Endometrial microvascular endothelial cells (primary cell): ENCODE data around the gene TMPRSS13. TPM values are rescaled to one million over a fixed set of nuclear protein-coding genes. Genes with fewer than 3 reads are reported as not detected.

Source experiments
- in situ Hi-C: cut with HindIII; loops from 2 replicates; pipeline ENCODE4 v1.10.0; 2017; ENCODE audit warnings: low sequenced_read_pairs, low pct_unique_long_range_greater_than_20kb; ENCODE audit errors: inconsistent ontology term
- total RNA-seq: library from RNA; depleted of rRNA; stranded (reverse); fragments of >200 nt; gene quantifications from one replicate; pipeline ENCODE4 v1.2.3, GENCODE V29; 2015; ENCODE audit errors: inconsistent ontology term

The TMPRSS13 gene
- total RNA-seq, 1 donor from 2014 or later = not detected

GRCh38 chr11:117953024-117953671, 23.9 kb upstream of the TMPRSS13 start:
- in situ Hi-C loops = no loop called here

GRCh38 chr11:117950993-117951961, 22.1 kb upstream of the TMPRSS13 start:
- in situ Hi-C loops = no loop called here

GRCh38 chr11:117950301-117950700, 21.1 kb upstream of the TMPRSS13 start:
- in situ Hi-C loops = no loop called here

GRCh38 chr11:117949062-117949461, 19.9 kb upstream of the TMPRSS13 start:
- in situ Hi-C loops = loop anchor here (10.0 kb wide), 1 partner anchor 116 kb away; no protein-coding TSS in a partner anchor

- in situ Hi-C loops = loop anchor here (10.0 kb wide), 1 partner anchor 116 kb away; no protein-coding TSS in a partner anchor
Measured at GRCh38 chr11:117948466-117948865, 19.3 kb upstream of the TMPRSS13 start.

- in situ Hi-C loops = loop anchor here (10.0 kb wide), 1 partner anchor 117 kb away; no protein-coding TSS in a partner anchor
Measured at GRCh38 chr11:117947751-117948150, 18.5 kb upstream of the TMPRSS13 start.

- in situ Hi-C loops = loop anchor here (10.0 kb wide), 1 partner anchor 118 kb away; no protein-coding TSS in a partner anchor
Measured at GRCh38 chr11:117946842-117947526, 17.8 kb upstream of the TMPRSS13 start.

GRCh38 chr11:117946156-117946841, 17.1 kb upstream of the TMPRSS13 start:
- in situ Hi-C loops = loop anchor here (10.0 kb wide), 1 partner anchor 119 kb away; no protein-coding TSS in a partner anchor

GRCh38 chr11:117945047-117945810, 16.0 kb upstream of the TMPRSS13 start:
- in situ Hi-C loops = loop anchor here (10.0 kb wide), 1 partner anchor 120 kb away; no protein-coding TSS in a partner anchor

GRCh38 chr11:117944554-117944953, 15.4 kb upstream of the TMPRSS13 start:
- in situ Hi-C loops = loop anchor here (10.0 kb wide), 1 partner anchor 120 kb away; no protein-coding TSS in a partner anchor

- in situ Hi-C loops = loop anchor here (10.0 kb wide), 1 partner anchor 123 kb away; no protein-coding TSS in a partner anchor
Measured at GRCh38 chr11:117941976-117942654, 12.9 kb upstream of the TMPRSS13 start.

GRCh38 chr11:117941163-117941707, 12.0 kb upstream of the TMPRSS13 start:
- in situ Hi-C loops = loop anchor here (10.0 kb wide), 1 partner anchor 124 kb away; no protein-coding TSS in a partner anchor

- in situ Hi-C loops = loop anchor here (10.0 kb wide), 1 partner anchor 124 kb away; no protein-coding TSS in a partner anchor
Measured at GRCh38 chr11:117940736-117941135, 11.5 kb upstream of the TMPRSS13 start.

GRCh38 chr11:117936973-117937372, 7.8 kb upstream of the TMPRSS13 start:
- in situ Hi-C loops = no loop called here

- in situ Hi-C loops = no loop called here
Measured at GRCh38 chr11:117934526-117935307, 5.5 kb upstream of the TMPRSS13 start.

- in situ Hi-C loops = no loop called here
Measured at GRCh38 chr11:117933930-117934329, 4.7 kb upstream of the TMPRSS13 start.
